ENCODE data around the gene DLG2.

DLG2 gene

GRCh38 chr11:85444479-85444878 is 182.7 kb downstream of the DLG2 start:
- no peak for DNase-seq (ENCODE audit: low read depth)
- no peak for TF ChIP-seq CTCF (IDR thresholded peaks at IDR 0.05; ENCODE audit: control insufficient read depth, extremely low read depth, insufficient read depth)
- H3K4me3 ChIP-seq (ENCODE audit: low read depth, low read length), result no peak overlapping the region

DNA sequence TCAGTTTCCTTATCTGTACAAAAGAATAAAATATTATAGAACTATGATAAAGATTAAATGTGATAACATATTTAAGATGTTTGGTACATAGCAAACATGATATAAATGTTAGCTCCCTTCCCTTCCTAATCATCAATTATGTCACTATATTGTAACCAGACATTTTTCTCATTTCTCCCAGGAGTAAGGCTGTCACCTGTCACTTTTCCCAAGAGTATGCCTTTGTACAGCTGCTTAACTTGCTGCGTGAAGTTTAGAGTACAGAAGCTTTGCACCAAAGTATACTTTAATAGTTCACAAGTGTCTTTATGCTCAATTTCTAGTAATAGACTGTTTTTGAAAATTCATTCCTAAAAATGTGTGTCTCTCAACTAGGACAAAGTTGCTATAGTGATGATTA is 186.9 kb downstream of the DLG2 start:
- H3K4me3 ChIP-seq (ENCODE audit: low read depth, low read length), result no peak overlapping the region
- TF ChIP-seq CTCF (IDR thresholded peaks at IDR 0.05; ENCODE audit: control insufficient read depth, extremely low read depth, insufficient read depth), result no peak
- no peak for DNase-seq (ENCODE audit: low read depth)

DNA sequence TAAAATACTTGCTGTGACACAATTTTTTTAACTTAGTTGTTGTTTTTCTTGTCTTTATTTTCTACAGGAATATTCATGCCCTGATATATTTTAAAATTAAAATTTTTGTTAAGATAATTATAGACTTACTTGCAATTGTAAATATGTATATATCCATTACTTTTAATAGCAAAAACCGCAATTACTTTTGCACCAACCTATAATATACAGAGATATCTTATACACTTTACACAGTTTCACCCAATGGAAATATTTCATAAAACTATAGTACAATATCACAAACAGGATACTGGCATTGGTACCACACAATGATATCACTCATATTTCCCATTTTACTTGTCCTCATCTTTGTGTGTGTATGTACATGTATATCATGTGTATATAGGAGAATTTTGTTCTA is 188.8 kb downstream of the DLG2 start:
- no peak overlapping the region for H3K4me3 ChIP-seq (ENCODE audit: low read depth, low read length)
- TF ChIP-seq CTCF (IDR thresholded peaks at IDR 0.05; ENCODE audit: control insufficient read depth, extremely low read depth, insufficient read depth), result no peak
- DNase-seq (ENCODE audit: low read depth), result no peak

DNA sequence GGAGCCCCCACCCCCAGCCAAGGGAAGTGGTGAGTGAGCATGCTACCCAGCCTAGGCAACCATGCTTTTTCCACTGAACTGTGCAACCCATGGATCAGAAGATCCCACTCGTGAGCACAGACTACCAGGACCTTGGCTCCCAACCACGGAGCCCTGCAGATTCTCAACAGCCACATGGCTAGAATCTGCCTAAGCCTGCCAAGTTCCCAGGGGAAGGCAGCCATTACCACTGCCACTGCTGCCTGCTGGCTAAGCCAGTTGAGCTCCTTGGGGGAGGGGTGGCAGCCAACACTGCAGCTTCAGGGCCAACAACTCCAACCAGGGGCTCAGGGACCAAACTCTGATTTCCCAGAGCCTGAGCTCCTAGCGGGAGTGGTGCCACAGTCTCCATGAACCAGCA is 195.8 kb downstream of the DLG2 start:
- no peak overlapping the region for H3K4me3 ChIP-seq (ENCODE audit: low read depth, low read length)
- no peak for TF ChIP-seq CTCF (IDR thresholded peaks at IDR 0.05; ENCODE audit: control insufficient read depth, extremely low read depth, insufficient read depth)
- DNase-seq (ENCODE audit: low read depth), result no peak

- no peak for TF ChIP-seq CTCF (IDR thresholded peaks at IDR 0.05; ENCODE audit: control insufficient read depth, extremely low read depth, insufficient read depth)
- DNase-seq (ENCODE audit: low read depth), result no peak
- H3K4me3 ChIP-seq (ENCODE audit: low read depth, low read length), result no peak overlapping the region
These were observed 203.3 kb downstream of the DLG2 start for GRCh38 chr11:85423794-85424193.

DNA sequence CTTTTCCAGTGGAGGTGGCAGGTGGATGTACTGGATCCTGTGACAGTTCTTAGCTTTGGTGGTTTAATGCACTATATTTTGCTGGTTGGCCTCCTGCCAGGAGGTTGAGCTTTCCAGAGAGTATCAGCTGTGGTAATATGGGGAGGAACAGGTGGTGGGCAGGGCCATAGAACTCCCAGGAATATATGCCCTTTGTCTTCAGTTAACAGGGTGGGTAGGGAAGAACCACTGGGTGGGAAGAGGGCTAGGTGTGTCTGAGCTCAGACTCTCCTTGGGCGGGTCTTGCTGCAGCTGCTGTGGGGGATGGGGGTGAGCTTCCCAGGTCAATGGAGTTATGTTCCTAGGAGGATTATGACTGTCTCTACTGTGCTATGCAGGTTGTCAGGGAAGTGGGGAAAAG is 203.8 kb downstream of the DLG2 start:
- TF ChIP-seq CTCF (IDR thresholded peaks at IDR 0.05; ENCODE audit: control insufficient read depth, extremely low read depth, insufficient read depth), result no peak
- H3K4me3 ChIP-seq (ENCODE audit: low read depth, low read length), result no peak overlapping the region
- DNase-seq (ENCODE audit: low read depth), result no peak

DNA sequence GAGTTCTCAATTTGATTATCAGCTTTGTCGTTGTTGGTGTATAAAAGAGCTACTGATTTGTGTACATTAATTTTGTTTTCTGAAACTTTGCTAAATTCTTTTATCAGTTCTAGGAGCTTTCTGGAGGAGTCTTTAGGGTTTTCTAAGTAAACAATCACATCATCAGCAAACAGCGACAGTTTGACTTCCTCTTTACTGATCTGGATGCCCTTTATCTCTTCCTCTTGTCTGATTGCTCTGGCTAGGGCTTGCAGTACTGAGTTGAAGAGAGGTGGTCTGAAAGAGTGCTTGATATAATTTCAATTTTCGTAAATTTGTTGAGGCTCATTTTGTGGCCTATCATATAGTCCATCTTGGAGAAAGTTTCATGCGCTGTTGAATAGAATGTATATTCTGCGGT is 213.0 kb downstream of the DLG2 start:
- H3K4me3 ChIP-seq (ENCODE audit: low read depth, low read length), result no peak overlapping the region
- no peak for TF ChIP-seq CTCF (IDR thresholded peaks at IDR 0.05; ENCODE audit: control insufficient read depth, extremely low read depth, insufficient read depth)
- DNase-seq (ENCODE audit: low read depth), result no peak
